Right lobe of liver (tissue), 4 donors: Measurements from ENCODE around the gene TARBP1.

ENCODE experiments used
- CTCF ChIP-seq, 4 donors: fragments of 200-600 bp in 3 of 4; fragments of 450-650 bp in 1 of 4; IDR thresholded peaks; one replicate each; pipeline versions ENCODE4 v1.5.1 to v1.8.0; 2016 to 2022; ENCODE audit warnings: antibody characterized with exemption in 4 of 4, mild to moderate bottlenecking in 2 of 4
- POLR2A ChIP-seq: fragments of 450-650 bp; IDR thresholded peaks from one replicate; pipeline ENCODE4 v1.6.1; 2017; ENCODE audit warnings: antibody characterized with exemption, mild to moderate bottlenecking
- donor health status: DM: no; HTN: no; CAD: no.
- donor health status: DM: no; HTN: no; CAD: no.
- donor health status: DM: no; HTN: yes; CAD: no.

- TF ChIP-seq CTCF (IDR thresholded peaks at IDR 0.05) (no peak), POLR2A (no peak)
These were observed 43.4 kb downstream of the TARBP1 start for GRCh38 chr1:234435620-234436019.
